ENCODE results near the gene NAA40.

Gene NAA40

DNA sequence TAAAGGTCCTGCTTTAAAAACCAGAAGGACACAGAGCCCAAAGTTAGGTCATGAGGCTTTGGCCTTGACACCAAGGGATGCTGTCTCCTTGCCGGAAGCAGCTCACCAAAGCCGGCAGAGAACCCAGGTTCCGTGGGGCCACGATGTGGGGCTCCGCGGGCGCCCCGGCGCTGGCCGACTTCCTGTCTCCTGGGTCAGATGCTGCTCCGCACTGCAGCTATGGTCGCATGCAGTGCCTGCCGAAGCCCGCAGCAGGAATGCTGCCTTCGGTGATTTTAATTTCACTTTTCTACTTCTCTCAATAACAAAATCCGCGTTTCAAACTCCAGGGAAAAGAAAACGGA, 47.0 kb downstream of the NAA40 start:
- no peak for DNase-seq (ENCODE audit: low read depth, low spot score)
- H3K4me3 ChIP-seq (ENCODE audit: low read depth, low read length), result peak overlapping the region; percentile 96
- ChIA-PET CTCF (interaction anchor here (1.0 to 3.2 kb wide), 2 partner anchors 15 to 150 kb away, joined by 3 to 34 read pairs; no protein-coding TSS in a partner anchor), POLR2A (no interaction called here)
- TF ChIP-seq, protein P1, sequence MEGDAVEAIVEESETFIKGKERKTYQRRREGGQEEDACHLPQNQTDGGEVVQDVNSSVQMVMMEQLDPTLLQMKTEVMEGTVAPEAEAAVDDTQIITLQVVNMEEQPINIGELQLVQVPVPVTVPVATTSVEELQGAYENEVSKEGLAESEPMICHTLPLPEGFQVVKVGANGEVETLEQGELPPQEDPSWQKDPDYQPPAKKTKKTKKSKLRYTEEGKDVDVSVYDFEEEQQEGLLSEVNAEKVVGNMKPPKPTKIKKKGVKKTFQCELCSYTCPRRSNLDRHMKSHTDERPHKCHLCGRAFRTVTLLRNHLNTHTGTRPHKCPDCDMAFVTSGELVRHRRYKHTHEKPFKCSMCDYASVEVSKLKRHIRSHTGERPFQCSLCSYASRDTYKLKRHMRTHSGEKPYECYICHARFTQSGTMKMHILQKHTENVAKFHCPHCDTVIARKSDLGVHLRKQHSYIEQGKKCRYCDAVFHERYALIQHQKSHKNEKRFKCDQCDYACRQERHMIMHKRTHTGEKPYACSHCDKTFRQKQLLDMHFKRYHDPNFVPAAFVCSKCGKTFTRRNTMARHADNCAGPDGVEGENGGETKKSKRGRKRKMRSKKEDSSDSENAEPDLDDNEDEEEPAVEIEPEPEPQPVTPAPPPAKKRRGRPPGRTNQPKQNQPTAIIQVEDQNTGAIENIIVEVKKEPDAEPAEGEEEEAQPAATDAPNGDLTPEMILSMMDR (IDR thresholded peaks at IDR 0.05; ENCODE audit: insufficient read depth, low read length, missing control alignments), result no peak

DNA sequence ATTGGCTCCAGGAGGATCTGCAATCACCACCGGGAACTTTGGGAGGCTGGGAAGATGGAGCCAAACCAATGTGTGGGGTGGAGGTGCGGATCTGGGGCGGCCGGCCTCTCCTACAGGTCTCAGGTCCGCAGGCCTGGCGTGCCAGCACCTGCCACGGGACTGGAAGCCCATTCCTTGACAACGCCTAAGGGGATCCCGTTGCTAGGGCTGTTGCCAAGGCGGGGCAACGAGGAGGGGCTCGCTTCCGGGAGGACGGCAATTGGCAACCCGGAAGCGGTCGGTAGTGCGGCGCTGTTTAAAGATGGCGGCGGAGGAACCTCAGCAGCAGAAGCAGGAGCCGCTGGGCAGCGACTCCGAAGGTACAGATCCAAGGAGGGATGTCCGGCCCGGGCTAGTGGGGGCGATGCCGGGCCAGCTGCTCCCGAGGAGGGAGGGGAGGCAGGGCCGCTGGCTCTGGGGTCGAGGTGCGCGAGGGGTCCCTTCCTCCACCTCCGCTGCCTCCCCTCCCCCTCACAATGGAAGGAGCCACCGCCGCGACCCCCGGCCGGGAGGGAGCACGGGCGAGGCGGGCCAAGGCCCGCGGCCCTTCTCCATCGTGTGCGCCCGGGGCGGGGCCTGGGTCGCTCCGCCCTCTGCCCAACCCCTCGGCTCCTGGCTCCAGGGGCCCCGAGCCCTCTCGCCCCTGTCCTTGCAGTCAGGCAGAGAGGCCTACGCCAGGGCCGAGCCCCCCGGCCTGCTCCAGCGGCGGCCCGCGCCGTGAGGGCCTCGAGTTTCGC, 47.5 kb downstream of the NAA40 start, which contains the start of gene OTUB1:
OTUB1 (plus strand) TSS at position 283 of the 776 bp plus-strand sequence; CDS start at position 302, 19 bp downstream.
- CTCF ChIA-PET, result interaction anchor here (1.0 to 3.2 kb wide), 3 partner anchors 15 to 151 kb away, joined by 3 to 34 read pairs (median 8); no protein-coding TSS in a partner anchor
- DNase-seq (ENCODE audit: low read depth, low spot score), result peak; percentile 36
- TF ChIP-seq, protein P1 (IDR thresholded peaks at IDR 0.05; ENCODE audit: insufficient read depth, low read length, missing control alignments), result no peak
- H3K4me3 ChIP-seq (ENCODE audit: low read depth, low read length), result peak within 1 kb of the TSS; percentile 96
- POLR2A ChIA-PET, result no interaction called here

DNA sequence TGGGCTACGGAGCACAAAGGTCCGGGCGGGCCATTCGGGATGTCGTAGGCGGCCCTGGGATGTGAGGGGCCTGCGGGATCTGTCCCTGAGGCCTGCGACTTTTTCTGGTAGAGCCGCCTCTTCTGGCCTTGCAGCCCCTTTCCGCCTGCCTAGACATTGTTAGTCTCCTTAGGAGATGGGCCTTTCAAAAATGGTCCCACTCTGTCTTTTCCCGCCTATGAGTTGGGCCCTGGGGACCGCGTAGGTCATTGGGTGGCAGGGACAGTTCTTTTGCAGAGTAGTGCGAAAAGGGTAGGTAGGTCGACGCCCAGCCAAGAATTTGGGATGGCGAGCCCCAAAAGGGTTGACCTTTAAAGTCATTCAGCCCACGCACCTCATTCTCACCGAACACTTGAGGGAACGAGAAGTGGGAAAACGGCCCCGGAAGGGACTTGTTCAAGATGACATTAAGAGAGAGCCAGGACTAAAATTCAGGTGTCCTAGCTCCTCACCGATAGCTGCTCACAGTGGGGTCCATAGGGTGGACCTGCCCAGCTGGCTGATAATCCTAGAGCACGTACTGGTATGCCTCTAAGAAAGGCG, 48.2 kb downstream of the NAA40 start:
- CTCF ChIA-PET, result interaction anchor here (0.6 to 3.2 kb wide), 5 partner anchors 14 to 162 kb away, joined by 3 to 34 read pairs (median 7); no protein-coding TSS in a partner anchor
- H3K4me3 ChIP-seq (ENCODE audit: low read depth, low read length), result peak overlapping the region; percentile 96
- DNase-seq (ENCODE audit: low read depth, low spot score), result no peak
- POLR2A ChIA-PET, result no interaction called here
- TF ChIP-seq, protein P1 (IDR thresholded peaks at IDR 0.05; ENCODE audit: insufficient read depth, low read length, missing control alignments), result no peak

DNA sequence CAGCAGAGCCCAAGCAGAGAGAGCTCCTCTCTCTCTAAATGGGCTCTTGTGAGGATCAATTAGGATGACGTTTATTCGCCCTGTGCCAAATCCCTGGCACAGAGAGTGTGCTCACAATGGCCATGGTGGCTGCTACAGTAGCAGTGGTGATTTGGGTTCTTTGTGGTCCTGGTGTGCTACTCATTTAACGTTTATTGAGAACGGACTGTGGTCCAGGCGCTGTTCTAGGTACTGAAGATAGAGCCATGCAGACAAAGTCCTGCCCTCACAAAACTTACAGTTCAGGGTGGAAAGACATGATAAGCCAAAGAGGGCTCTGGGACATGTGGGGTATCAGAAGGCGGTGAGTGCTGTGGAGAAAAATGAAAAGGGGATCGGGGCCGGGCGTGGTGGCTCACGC, 52.8 kb downstream of the NAA40 start:
- TF ChIP-seq, protein P1 (IDR thresholded peaks at IDR 0.05; ENCODE audit: insufficient read depth, low read length, missing control alignments), result no peak
- ChIA-PET CTCF (interaction anchor here (1.1 to 4.5 kb wide), 4 partner anchors 9 to 161 kb away, joined by 3 to 49 read pairs (median 6); no protein-coding TSS in a partner anchor), POLR2A (no interaction called here)
- DNase-seq (ENCODE audit: low read depth, low spot score), result no peak
- H3K4me3 ChIP-seq (ENCODE audit: low read depth, low read length), result no peak overlapping the region

DNA sequence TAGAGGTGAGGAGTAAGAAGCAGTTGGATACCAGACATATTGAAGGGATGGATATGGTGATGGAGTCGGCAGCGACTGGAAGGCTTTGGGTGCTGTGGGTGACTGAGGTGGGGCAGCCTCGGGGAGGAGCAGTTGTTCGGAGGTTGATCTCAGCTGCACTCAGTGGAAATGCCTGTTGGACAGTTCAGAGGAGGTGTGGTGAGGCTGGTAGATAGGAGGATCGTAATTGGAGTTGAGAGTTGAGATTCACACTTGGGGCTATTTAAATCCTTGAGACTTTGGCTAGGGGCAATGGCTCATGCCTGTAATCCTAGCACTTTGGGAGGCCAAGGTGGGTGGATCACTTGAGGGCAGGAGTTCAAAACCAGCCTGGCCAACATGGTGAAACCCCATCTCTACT, 54.3 kb downstream of the NAA40 start:
- no peak for DNase-seq (ENCODE audit: low read depth, low spot score)
- TF ChIP-seq, protein P1 (IDR thresholded peaks at IDR 0.05; ENCODE audit: insufficient read depth, low read length, missing control alignments), result no peak
- ChIA-PET POLR2A (no interaction called here), CTCF (interaction anchor here (0.5 to 4.5 kb wide), 3 partner anchors 8 to 40 kb away, joined by 3 to 49 read pairs (median 4); no protein-coding TSS in a partner anchor)
- no peak overlapping the region for H3K4me3 ChIP-seq (ENCODE audit: low read depth, low read length)

DNA sequence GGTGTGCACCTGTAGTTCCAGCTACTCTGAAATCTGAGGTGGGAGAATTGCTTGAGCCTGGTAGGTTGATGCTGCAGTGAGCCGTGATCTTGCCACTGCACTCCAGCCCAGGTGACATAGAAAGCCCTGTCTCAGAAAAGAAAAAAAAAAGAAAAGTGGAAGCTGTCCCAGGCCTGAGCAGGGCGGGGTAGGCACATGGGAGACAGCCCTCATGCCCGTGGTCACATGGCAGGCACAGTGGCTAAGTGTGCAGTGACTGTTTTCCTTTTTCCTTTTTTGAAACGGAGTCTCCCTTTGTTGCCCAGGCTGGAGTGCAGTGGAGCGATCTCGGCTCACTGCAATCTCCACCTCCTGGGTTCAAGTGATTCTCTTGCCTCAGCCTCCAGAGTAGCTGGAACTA, 55.2 kb downstream of the NAA40 start:
- no peak overlapping the region for H3K4me3 ChIP-seq (ENCODE audit: low read depth, low read length)
- POLR2A ChIA-PET, result no interaction called here
- DNase-seq (ENCODE audit: low read depth, low spot score), result no peak
- CTCF ChIA-PET, result interaction anchor here (1.6 to 2.8 kb wide), 2 partner anchors 15 to 156 kb away, joined by 3 to 33 read pairs; no protein-coding TSS in a partner anchor
- TF ChIP-seq, protein P1 (IDR thresholded peaks at IDR 0.05; ENCODE audit: insufficient read depth, low read length, missing control alignments), result no peak

Data from AG04449 (cell line).